ENCODE results near the gene ST6GALNAC2.

GRCh38 chr17:76549215-76549518 lies 36.5 kb downstream of the ST6GALNAC2 start:
- TF ChIP-seq FOXM1 (IDR thresholded peaks at IDR 0.05; ENCODE audit: borderline replicate concordance): no peak
- TF ChIP-seq SUZ12 (IDR thresholded peaks at IDR 0.05): no peak
- no peak for TF ChIP-seq LEF1 (IDR thresholded peaks at IDR 0.05; ENCODE audit: borderline replicate concordance)
- no peak for TF ChIP-seq PKNOX1 (IDR thresholded peaks at IDR 0.05)
